ENCODE measurements around the gene GARRE1. TPM values are rescaled to one million over a fixed set of nuclear protein-coding genes. Genes with fewer than 3 reads are reported as not detected.

GARRE1 gene
- total and polyA plus RNA-seq, 2 of the 8 experiments (the other 6 are each of a cell fraction or from before 2014, with no cell fraction given) = 16.4 to 23.1 TPM

GRCh38 chr19:34225659-34226015, 28.7 kb upstream of the GARRE1 start:
- Histone ChIP-seq H2AFZ (ENCODE audit: low read length) (no peak overlapping the region), H3K23ac (ENCODE audit: insufficient read length) (no peak overlapping the region), H3K79me2 (ENCODE audit: control insufficient read depth in 1 of 2, insufficient read depth in 2 of 2, low read length in 2 of 2) (no peaks in the 10 kb centered on the region; a peak in 1 of 4 replicates), H3K4ac (replicated peaks; ENCODE audit: insufficient read length, low read depth, low read length) (no peak overlapping the region), H4K91ac (replicated peaks; ENCODE audit: insufficient read length, low read length) (no peak overlapping the region), H3K36me3 (ENCODE audit: control insufficient read depth in 2 of 4, insufficient read depth in 4 of 4, low read length in 3 of 4) (peaks cover 25 to 93% (median 43%) of the 10 kb centered on the region in 4 experiments), H2BK20ac (ENCODE audit: low read length) (no peak overlapping the region), H2BK12ac (ENCODE audit: low read depth, low read length) (no peak overlapping the region), H4K8ac (ENCODE audit: extremely low read depth, insufficient read depth, low read length) (no peak overlapping the region), H3K27ac (ENCODE audit: low read depth, low read length) (no peak overlapping the region), H3K9me3 (ENCODE audit: insufficient read depth in 2 of 2, low read depth in 1 of 2, low read length in 1 of 2) (no peaks in the 10 kb centered on the region), H3K56ac (replicated peaks; ENCODE audit: insufficient read length, low read depth, low read length) (no peak overlapping the region), H2BK120ac (replicated peaks; ENCODE audit: low read depth, low read length) (no peak overlapping the region), H3K4me3 (ENCODE audit: extremely low read depth in 1 of 4, insufficient read depth in 2 of 4, low read depth in 3 of 4, low read length in 4 of 4) (no peak overlapping the region), H3K14ac (ENCODE audit: insufficient read length) (no peak overlapping the region), H3K79me1 (ENCODE audit: low read depth, low read length) (peaks cover 3% of the 10 kb centered on the region; the same call in 1 of the 2 replicates), H3K9ac (replicated peaks in 1 of 4; ENCODE audit: extremely low read depth in 1 of 4, low read depth in 3 of 4, low read length in 3 of 4) (no peak overlapping the region), H2BK5ac (ENCODE audit: low read depth, low read length) (peak overlapping the region; percentile 49; the same call in 1 of the 2 replicates), H3K18ac (ENCODE audit: extremely low read depth, low read length) (no peak overlapping the region), H3K4me2 (ENCODE audit: insufficient read depth in 1 of 2, low read depth in 2 of 2, low read length in 2 of 2) (no peak overlapping the region; a peak in 1 of 4 replicates), H4K5ac (ENCODE audit: insufficient read length, low read depth, low read length) (no peak overlapping the region), H2BK15ac (ENCODE audit: low read length) (no peak overlapping the region), H3K27me3 (replicated peaks in 1 of 4; ENCODE audit: control insufficient read depth in 3 of 4, extremely low read depth in 1 of 4, insufficient read depth in 3 of 4, low read length in 3 of 4) (no peaks in the 10 kb centered on the region), H3K4me1 (replicated peaks in 1 of 4; ENCODE audit: control insufficient read depth in 3 of 4, insufficient read depth in 4 of 4, low read length in 3 of 4) (peaks cover 8 to 17% (median 13%) of the 10 kb centered on the region in 4 experiments), H4K20me1 (replicated peaks in 1 of 2; ENCODE audit: control insufficient read depth in 1 of 2, insufficient read depth in 2 of 2, low read length in 2 of 2) (peaks cover 2 to 5% of the 10 kb centered on the region in 2 experiments), H2AK5ac (ENCODE audit: low read depth, low read length) (no peak overlapping the region), H3K23me2 (ENCODE audit: low read depth, low read length) (no peaks in the 10 kb centered on the region)
- POLR2A ChIA-PET (ENCODE audit: partially characterized antibody) = interaction anchor here (1.5 to 1.8 kb wide), 3 partner anchors 9 to 52 kb away, joined by 3 to 7 read pairs (median 6); no protein-coding TSS in a partner anchor
- CTCF ChIA-PET (ENCODE audit: partially characterized antibody) = interaction anchor here (0.7 to 1.6 kb wide), 5 partner anchors 11 to 79 kb away, joined by 3 to 4 read pairs (median 3); no protein-coding TSS in a partner anchor
- DNase-seq (ENCODE audit: low read depth in 1 of 2, low spot score in 2 of 2) (no peak), FAIRE-seq (no peak)
- TF ChIP-seq BACH1 (IDR thresholded peaks at IDR 0.05; ENCODE audit: low read length) (no peak), KDM4A (IDR thresholded peaks at IDR 0.05; ENCODE audit: low read depth, low read length, severe bottlenecking) (no peak), CEBPB (IDR thresholded peaks at IDR 0.05; ENCODE audit: low read depth, low read length) (no peak), JUND (IDR thresholded peaks at IDR 0.05; ENCODE audit: low read length) (no peak), TAF7 (optimal IDR thresholded peaks at IDR 0.05; ENCODE audit: borderline replicate concordance, low read depth, low read length) (no peak), SUZ12 (IDR thresholded peaks at IDR 0.05; ENCODE audit: low read length) (no peak), CTBP2 (IDR thresholded peaks at IDR 0.05; ENCODE audit: borderline replicate concordance, insufficient read depth, insufficient read length, low read length) (no peak), SRF (IDR thresholded peaks at IDR 0.05; ENCODE audit: low read depth, low read length) (no peak), ASH2L (IDR thresholded peaks at IDR 0.05; ENCODE audit: low read length) (no peak), TEAD4 (IDR thresholded peaks at IDR 0.05; ENCODE audit: low read depth, low read length) (no peak)

Data from H1 (cell line).